Transverse colon (tissue), 4 donors: ENCODE results near the gene LARGE1. TPM values are rescaled to one million over a fixed set of nuclear protein-coding genes. Genes with fewer than 3 reads are reported as not detected.

Source experiments
- DNase-seq: peaks from one replicate; pipeline ENCODE4 v3.0.0-alpha.2; 2019
- H3K27ac ChIP-seq, 4 donors: fragments of 200-600 bp; sonication (generic); 2 replicates each; pipeline ENCODE4 v1.5.1; 2016 to 2018; ENCODE audit warnings: inconsistent platforms in 4 of 4
- H3K27me3 ChIP-seq: fragments of 200-600 bp; sonication (generic); 2 replicates; pipeline ENCODE4 v1.5.1; 2017; ENCODE audit warnings: inconsistent platforms
- H3K36me3 ChIP-seq, 4 donors: fragments of 200-600 bp; sonication (generic); 2 replicates each; pipeline ENCODE4 v1.5.1; 2017 to 2019; ENCODE audit warnings: inconsistent platforms in 4 of 4
- H3K4me1 ChIP-seq, 4 donors: fragments of 200-600 bp; sonication (generic); 2 replicates each; pipeline ENCODE4 v1.5.1; 2017 to 2020; ENCODE audit warnings: inconsistent platforms in 4 of 4
- H3K4me3 ChIP-seq, 4 donors: fragments of 200-600 bp; sonication (generic); 1 replicate in 1 of 4; 2 replicates in 3 of 4; pipeline versions ENCODE4 v1.5.1 to v1.6.1; 2017 to 2019; ENCODE audit warnings: inconsistent platforms in 4 of 4
- H3K9me3 ChIP-seq, 2 donors: fragments of 200-600 bp; sonication (generic); 2 replicates each; pipeline ENCODE4 v1.5.1; 2017 to 2019; ENCODE audit warnings: inconsistent platforms in 2 of 2
- EP300 ChIP-seq: sonication (generic); formaldehyde crosslinking; IDR thresholded peaks from one replicate; pipeline ENCODE4 v1.6.1; 2017; ENCODE audit warnings: antibody characterized with exemption, low read depth
- POLR2A ChIP-seq: fragments of 450-650 bp; IDR thresholded peaks from one replicate; pipeline ENCODE4 v1.6.1; 2016; ENCODE audit warnings: antibody characterized with exemption, mild to moderate bottlenecking, moderate library complexity
- POLR2AphosphoS5 ChIP-seq, 3 donors: sonication (generic); formaldehyde crosslinking; IDR thresholded peaks; one replicate each; pipeline ENCODE4 v1.6.1; 2016; ENCODE audit warnings: antibody characterized with exemption in 3 of 3
- WGBS, 2 donors: methylation state at CpG; one replicate each; pipeline ENCODE4 v1.1.5; 2018; ENCODE audit warnings: low coverage in 1 of 2; 5-methylcytosine and 5-hydroxymethylcytosine counted together
- in situ Hi-C, 4 donors: fragments of 200-750 bp; cut with MboI; loops; one replicate each; pipeline versions ENCODE4 v1.15.0 to v1.15.1; 2017; ENCODE audit warnings: low sequenced_read_pairs in 3 of 4, low pct_ligation_motif_present in 1 of 4, low pct_unique_long_range_greater_than_20kb in 1 of 4
- intact Hi-C: fragments of 100-400 bp; cut with DNase I; formaldehyde crosslinking; loops from one replicate; pipeline ENCODE4 v1.15.1; 2023; ENCODE audit warnings: low total_unique reads
- total RNA-seq, 4 donors: library from RNA; depleted of rRNA; stranded (reverse); fragments of >200 nt; gene quantifications; one replicate each; pipeline ENCODE4 v1.1.0, GENCODE V29; 2016
- TF ChIP-seq, protein P1 (sequence below), 5 experiments: fragments of 200-600 bp in 3 of 5; fragments of 450-650 bp in 2 of 5; sonication (generic) in 3 of 5; IDR thresholded peaks; 1 replicate in 2 of 5; 2 replicates in 3 of 5; pipeline ENCODE4 v1.5.1; 2016 to 2017; ENCODE audit warnings: antibody characterized with exemption in 5 of 5, inconsistent platforms in 3 of 5, mild to moderate bottlenecking in 2 of 5, moderate library complexity in 1 of 5

Gene LARGE1
- total RNA-seq, 4 donors from 2014 or later: 46.5 to 304 (median 80.5) TPM

- Histone ChIP-seq H3K27me3 (no peaks in the 10 kb centered on the region), H3K27ac (no peak overlapping the region), H3K36me3 (no peaks in the 10 kb centered on the region), H3K4me3 (no peak overlapping the region), H3K4me1 (no peaks in the 10 kb centered on the region), H3K9me3 (no peaks in the 10 kb centered on the region)
- WGBS, 2 donors: 77 to 88% methylated on average over 6 of the region's 6 CpGs
- no peak for DNase-seq
- in situ Hi-C loops (no loop called here), intact Hi-C loops (loop anchor here (10.0 kb wide), 1 partner anchor 88 kb away; no protein-coding TSS in a partner anchor)
- TF ChIP-seq EP300 (no peak), POLR2A (no peak), POLR2AphosphoS5 (IDR thresholded peaks at IDR 0.05) (no peak)
- TF ChIP-seq, protein P1, sequence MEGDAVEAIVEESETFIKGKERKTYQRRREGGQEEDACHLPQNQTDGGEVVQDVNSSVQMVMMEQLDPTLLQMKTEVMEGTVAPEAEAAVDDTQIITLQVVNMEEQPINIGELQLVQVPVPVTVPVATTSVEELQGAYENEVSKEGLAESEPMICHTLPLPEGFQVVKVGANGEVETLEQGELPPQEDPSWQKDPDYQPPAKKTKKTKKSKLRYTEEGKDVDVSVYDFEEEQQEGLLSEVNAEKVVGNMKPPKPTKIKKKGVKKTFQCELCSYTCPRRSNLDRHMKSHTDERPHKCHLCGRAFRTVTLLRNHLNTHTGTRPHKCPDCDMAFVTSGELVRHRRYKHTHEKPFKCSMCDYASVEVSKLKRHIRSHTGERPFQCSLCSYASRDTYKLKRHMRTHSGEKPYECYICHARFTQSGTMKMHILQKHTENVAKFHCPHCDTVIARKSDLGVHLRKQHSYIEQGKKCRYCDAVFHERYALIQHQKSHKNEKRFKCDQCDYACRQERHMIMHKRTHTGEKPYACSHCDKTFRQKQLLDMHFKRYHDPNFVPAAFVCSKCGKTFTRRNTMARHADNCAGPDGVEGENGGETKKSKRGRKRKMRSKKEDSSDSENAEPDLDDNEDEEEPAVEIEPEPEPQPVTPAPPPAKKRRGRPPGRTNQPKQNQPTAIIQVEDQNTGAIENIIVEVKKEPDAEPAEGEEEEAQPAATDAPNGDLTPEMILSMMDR (IDR thresholded peaks at IDR 0.05): no peak
These were observed 147.5 kb downstream of the LARGE1 start for GRCh38 chr22:33772745-33773144.

GRCh38 chr22:33771136-33771535 is 149.1 kb downstream of the LARGE1 start:
- intact Hi-C loops (loop anchor here (10.0 kb wide), 1 partner anchor 86 kb away; no protein-coding TSS in a partner anchor), in situ Hi-C loops (no loop called here)

DNA sequence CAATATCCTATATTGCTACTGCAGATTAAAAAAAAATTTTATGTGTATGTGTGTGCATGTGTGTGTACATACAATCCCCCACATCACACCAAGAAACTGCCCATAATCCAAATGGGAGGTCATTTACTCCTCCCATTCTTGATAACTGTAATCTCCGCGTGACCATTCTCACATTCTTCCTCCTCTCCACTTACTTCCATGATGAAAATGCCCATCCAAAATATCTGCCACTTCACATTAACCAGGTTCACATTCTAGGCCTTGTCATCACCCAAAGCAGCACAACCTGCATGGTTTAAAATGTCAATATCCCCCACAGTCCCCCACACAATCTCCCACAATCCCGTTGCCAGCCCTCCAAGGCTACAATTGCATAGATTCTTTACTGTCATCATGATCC is 149.6 kb downstream of the LARGE1 start:
- in situ Hi-C loops (no loop called here), intact Hi-C loops (loop anchor here (10.0 kb wide), 1 partner anchor 86 kb away; no protein-coding TSS in a partner anchor)
- no peak for DNase-seq
- no peaks in the 10 kb centered on the region for H3K4me1 ChIP-seq
- H3K4me3 ChIP-seq: no peak overlapping the region
- no peaks in the 10 kb centered on the region for H3K9me3 ChIP-seq
- H3K27ac ChIP-seq: no peak overlapping the region
- TF ChIP-seq, protein P1 (IDR thresholded peaks at IDR 0.05): no peak
- TF ChIP-seq EP300 (no peak), POLR2AphosphoS5 (IDR thresholded peaks at IDR 0.05) (no peak), POLR2A (no peak)
- 90% methylated on average over 3 of the region's 3 CpGs for WGBS, 2 donors
- H3K27me3 ChIP-seq: no peaks in the 10 kb centered on the region
- no peaks in the 10 kb centered on the region for H3K36me3 ChIP-seq

More at GRCh38 chr22:33771136-33771535, 149.1 kb downstream of the LARGE1 start:
- Histone ChIP-seq H3K36me3 (no peaks in the 10 kb centered on the region), H3K27me3 (no peaks in the 10 kb centered on the region), H3K9me3 (no peaks in the 10 kb centered on the region), H3K27ac (no peak overlapping the region), H3K4me3 (no peak overlapping the region), H3K4me1 (no peaks in the 10 kb centered on the region)
- TF ChIP-seq POLR2A (no peak), EP300 (no peak), POLR2AphosphoS5 (IDR thresholded peaks at IDR 0.05) (no peak)
- TF ChIP-seq, protein P1 (IDR thresholded peaks at IDR 0.05): no peak
- no peak for DNase-seq
- 81 to 85% methylated on average over 3 to 4 of the region's 4 CpGs for WGBS, 2 donors

GRCh38 chr22:33766091-33766490 is 154.2 kb downstream of the LARGE1 start:
- no peaks in the 10 kb centered on the region for H3K36me3 ChIP-seq
- 90 to 91% methylated on average over 7 of the region's 7 CpGs for WGBS, 2 donors
- H3K4me1 ChIP-seq: no peaks in the 10 kb centered on the region
- H3K4me3 ChIP-seq: no peak overlapping the region
- no peak overlapping the region for H3K27ac ChIP-seq
- TF ChIP-seq POLR2AphosphoS5 (IDR thresholded peaks at IDR 0.05): no peak
- TF ChIP-seq POLR2A: no peak
- no peak for TF ChIP-seq EP300
- TF ChIP-seq, protein P1 (IDR thresholded peaks at IDR 0.05): no peak
- DNase-seq: no peak
- H3K9me3 ChIP-seq: no peaks in the 10 kb centered on the region
- in situ Hi-C loops (no loop called here), intact Hi-C loops (no loop called here)
- H3K27me3 ChIP-seq: no peaks in the 10 kb centered on the region
